ENCODE data around the gene TDO2.
A peak's percentile ranks its signal among the peaks of the same experiment; 100 is the strongest.
"Not testable (repeated sequence)": the region's sequence is repeated elsewhere in the genome, so short reads cannot be mapped to it uniquely, and the experiment has no call there.

TDO2 gene

GRCh38 chr4:155903453-155903852 lies at the start of gene TDO2:
TDO2 (plus strand) TSS chr4:155903696; CDS start chr4:155903759, 63 bp downstream.
- DNase-seq: no peak

GRCh38 chr4:155854582-155855226 lies 48.8 kb upstream of the TDO2 start:
- no peak for DNase-seq

DNA sequence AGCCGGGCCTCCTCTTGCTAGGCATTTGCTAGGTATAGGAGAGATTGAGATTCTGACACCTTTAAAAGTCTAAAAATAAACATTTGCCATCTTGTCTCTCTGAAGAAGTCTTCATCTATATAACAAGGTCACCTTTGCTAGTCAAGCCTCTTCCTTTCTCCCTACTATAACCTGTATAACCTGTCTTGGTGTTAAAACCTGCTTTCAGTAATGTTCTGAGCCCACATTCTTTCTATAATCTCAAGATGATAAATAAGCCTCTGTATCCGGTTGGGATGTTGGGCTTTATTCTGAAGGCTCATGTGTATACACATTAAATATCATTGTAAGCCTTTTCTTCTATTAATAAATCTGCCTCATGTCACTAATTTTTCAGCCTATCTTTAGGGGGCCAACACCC lies 47.6 kb upstream of the TDO2 start:
- no peak for DNase-seq

GRCh38 chr4:155866177-155866576 lies 37.3 kb upstream of the TDO2 start, which contains the start of gene ASIC5:
ASIC5 (minus strand) TSS chr4:155866277; CDS start chr4:155866226, 51 bp downstream.
- DNase-seq: no peak

- no peak for DNase-seq
These were observed 27.6 kb upstream of the TDO2 start for GRCh38 chr4:155875878-155876277.

DNA sequence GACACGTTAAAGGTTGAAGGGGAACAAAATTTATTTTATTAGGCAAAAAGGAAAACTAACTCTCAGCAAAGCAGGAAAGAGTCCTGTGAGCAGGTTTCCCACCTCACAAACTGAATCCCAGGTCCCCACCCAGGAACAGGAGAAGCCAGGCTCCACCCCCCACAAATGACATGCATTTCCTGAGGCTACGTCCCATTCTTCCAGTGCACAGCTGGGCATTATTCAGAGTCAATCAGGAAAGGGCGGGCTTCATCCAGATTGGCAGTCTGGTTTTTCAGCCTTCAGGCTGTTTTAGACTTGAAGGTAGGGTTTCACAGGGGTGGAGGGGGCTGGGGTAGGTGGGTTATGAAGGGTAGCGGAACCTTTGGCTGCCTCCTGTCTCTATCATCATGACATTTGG lies 25.5 kb upstream of the TDO2 start:
- no peak for DNase-seq

DNA sequence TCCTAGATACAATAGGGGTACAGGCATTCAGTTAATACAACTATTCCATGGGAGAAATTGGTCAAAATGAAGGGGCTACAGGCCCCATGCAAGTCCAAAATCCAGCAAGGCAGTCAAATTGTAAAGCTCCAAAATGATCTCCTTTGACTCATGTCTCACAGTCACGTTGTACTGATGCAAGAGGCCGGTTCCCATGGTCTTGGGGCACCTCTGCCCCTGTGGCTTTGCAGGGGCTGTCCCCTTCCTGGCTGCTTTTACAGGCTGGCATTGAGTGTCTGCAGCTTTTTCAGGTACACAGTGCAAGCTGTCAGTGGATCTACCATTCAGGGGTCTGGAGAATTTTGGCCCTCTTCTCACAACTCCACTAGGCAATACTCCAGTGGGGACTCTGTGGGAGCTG lies 24.9 kb upstream of the TDO2 start:
- DNase-seq: no peak

DNA sequence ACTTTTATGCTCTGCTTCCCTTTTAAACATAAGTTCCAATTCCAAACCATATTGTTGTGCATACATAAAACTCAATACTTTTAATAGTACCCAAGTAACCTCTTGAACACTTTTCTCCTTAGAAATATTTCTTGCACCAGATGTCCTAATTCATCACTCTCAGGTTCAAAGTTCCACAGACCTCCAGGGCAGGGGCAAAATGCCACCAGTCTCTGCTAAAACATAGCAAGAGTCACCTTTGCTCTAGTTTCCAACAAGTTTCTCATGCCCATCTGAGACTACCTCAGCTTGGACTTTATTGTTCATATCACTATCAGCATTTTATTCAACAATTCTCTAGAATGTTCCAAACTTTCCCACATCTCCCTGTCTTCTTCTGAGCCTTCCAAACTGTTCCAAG lies 23.7 kb upstream of the TDO2 start:
- no peak for DNase-seq

DNA sequence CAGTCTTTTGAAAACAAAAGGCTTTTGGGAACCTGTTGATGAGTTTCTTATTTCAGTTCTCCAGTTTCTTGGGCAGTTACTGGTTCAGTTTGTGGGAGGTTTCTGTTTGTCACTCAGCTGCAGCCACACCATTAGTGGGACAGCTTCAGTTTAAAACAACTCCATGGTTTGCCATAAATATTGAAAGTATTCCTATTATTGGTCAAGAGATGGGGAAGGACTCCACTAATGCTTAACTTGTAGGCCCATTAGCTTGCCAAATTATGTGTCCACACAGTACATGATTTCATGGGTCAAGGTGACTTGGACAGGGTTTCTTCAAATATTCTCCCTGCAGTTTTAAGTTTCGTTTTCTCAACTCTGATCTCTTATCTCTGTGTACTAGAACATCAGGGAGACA lies 21.9 kb upstream of the TDO2 start:
- no peak for DNase-seq

- no peak for DNase-seq
These were observed 19.6 kb upstream of the TDO2 start for GRCh38 chr4:155883895-155884294.

DNA sequence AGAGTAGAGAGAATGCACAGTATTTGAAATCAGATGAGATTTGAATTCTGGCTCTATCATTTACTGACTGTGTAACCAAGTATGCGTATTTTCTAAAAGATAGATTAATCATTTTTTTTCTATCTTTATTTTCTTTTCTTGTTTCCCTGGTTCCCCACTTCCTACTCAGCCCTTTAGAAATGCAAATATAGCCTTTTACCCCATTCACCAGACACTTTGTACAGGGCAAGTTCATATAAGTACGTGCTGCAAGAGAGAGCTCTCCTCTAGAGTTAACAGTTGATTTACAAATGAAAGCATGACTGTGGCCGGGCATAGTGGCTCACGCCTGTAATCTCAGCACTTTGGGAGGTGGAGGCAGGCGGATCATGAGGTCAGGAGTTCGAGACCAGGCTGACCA lies 17.8 kb upstream of the TDO2 start:
- DNase-seq: no peak

- no peak for DNase-seq
These were observed 16.5 kb upstream of the TDO2 start for GRCh38 chr4:155887045-155887444.

DNA sequence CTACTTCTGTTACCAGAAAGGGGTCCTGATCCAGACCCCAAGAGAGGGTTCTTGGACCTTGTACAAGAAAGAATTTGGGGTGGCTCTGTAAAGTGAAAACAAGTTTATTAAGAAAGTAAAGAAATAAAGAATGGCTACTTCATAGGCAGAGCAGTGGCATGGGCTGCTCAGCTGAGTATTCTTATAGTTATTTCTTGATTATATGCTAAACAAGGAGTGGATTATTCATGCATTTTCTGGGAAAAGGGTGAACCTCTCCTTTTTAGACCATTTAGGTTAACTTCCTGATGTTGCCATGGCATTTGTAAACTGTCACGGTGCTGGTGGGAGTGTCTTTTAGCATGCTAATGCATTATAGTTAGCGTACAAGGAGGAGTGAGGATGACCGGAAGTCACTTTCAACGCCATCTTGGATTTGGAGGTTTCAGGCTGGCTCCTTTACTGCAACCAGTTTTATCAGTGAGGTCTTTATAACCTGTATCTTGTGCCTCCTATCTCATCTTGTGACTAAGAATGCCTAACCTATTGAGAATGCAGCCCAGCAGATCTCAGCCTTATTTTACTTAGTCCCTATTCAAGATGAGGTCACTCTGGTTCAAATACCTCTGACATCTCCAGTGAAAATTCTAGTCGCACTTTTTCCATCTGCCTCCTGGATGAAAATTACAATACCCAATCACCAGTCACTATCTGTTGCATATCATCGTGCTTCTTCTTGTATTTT lies 15.5 kb upstream of the TDO2 start:
- DNase-seq: no peak

- no peak for DNase-seq
These were observed 14.3 kb upstream of the TDO2 start for GRCh38 chr4:155889031-155889793.

- DNase-seq: no peak
These were observed 13.6 kb upstream of the TDO2 start for GRCh38 chr4:155889946-155890345.

GRCh38 chr4:155891058-155891457 lies 12.4 kb upstream of the TDO2 start:
- DNase-seq: no peak

DNA sequence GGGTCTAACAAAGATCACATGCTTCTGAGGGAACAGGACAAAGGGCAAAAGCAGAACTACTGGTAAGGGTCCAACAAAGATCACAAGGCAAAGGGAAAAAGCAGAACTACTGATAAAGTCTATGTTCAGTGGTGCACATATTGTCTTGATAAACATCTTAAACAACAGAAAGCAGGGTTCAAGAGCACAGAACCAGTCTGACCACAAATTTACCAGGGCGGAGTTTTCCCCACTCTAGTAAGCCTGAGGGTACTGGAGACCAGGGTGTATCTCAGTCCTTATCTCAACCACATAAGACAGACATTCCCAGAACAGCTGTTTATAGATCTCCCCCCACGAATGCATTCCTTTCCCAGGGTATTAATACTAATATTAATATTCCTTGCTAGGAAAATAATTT lies 5.1 kb upstream of the TDO2 start:
- not testable (repeated sequence) for DNase-seq

- DNase-seq: no peak
These were observed 3.6 kb upstream of the TDO2 start for GRCh38 chr4:155899891-155900290.

- no peak for DNase-seq
These were observed 3.1 kb upstream of the TDO2 start for GRCh38 chr4:155900381-155900780.

GRCh38 chr4:155901013-155901412 lies 2.5 kb upstream of the TDO2 start:
- DNase-seq: no peak

- no peak for DNase-seq
These were observed 835 bp downstream of the TDO2 start for GRCh38 chr4:155904331-155904730.

GRCh38 chr4:155906554-155907247 lies 3.2 kb downstream of the TDO2 start:
- peak; percentile 68 for DNase-seq

GRCh38 chr4:155907556-155907955 lies 4.1 kb downstream of the TDO2 start:
- no peak for DNase-seq

All from right forelimb (tissue), 1 donor.